SK-N-MC (cell line): ENCODE results near the gene DHRS7B.

Source experiments
- EZH2 ChIP-seq: fragments of 200-600 bp; sonication (generic); IDR thresholded peaks from one replicate; pipeline ENCODE4 v1.6.1; 2017; ENCODE audit warnings: antibody characterized with exemption
- POLR2AphosphoS5 ChIP-seq: IDR thresholded peaks from 2 replicates; pipeline ENCODE4 v1.6.1; 2012; ENCODE audit warnings: mild to moderate bottlenecking, low read depth, low read length, borderline replicate concordance

DNA sequence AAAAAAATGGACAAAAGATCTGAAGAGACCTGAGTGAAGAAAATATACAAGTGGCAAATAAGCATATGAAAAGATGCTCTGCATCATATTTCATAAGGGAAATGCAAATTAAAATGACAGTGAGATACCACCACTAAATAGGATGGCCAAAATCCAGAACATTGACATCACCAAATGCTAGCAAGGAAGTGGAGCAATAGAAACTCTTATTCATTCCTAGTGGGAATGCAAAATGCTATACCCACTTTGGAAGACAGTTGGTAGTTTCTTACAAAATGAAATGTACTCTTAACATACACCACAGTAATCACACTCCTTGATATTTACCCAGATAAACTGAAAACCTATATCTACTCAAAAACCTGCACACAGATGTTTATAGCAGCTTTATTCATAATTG lies 33.6 kb downstream of the DHRS7B start:
- no peak for TF ChIP-seq POLR2AphosphoS5
- TF ChIP-seq EZH2, result no peak
